H1 (cell line): ENCODE data around the gene LSM2. TPM values are rescaled to one million over a fixed set of nuclear protein-coding genes. Genes with fewer than 3 reads are reported as not detected.

Source experiments
- CHD7 ChIP-seq: fragments of 300-600 bp; sonication (generic); IDR thresholded peaks from 2 replicates; pipeline ENCODE4 v1.7.1; 2012; ENCODE audit warnings: low read length, moderate library complexity, mild to moderate bottlenecking, inconsistent platforms; ENCODE audit not compliant: insufficient replicate concordance
- RXRA ChIP-seq: IDR thresholded peaks from 2 replicates; pipeline ENCODE4 v1.6.1; 2011; ENCODE audit warnings: low read depth, mild to moderate bottlenecking, low read length, moderate library complexity; ENCODE audit not compliant: insufficient read depth
- SIN3A ChIP-seq, 2 experiments: IDR thresholded peaks in 1 of 2; conservative IDR thresholded peaks in 1 of 2; 2 replicates each; pipeline ENCODE4 v1.6.1; 2011 to 2012; ENCODE audit warnings: low read length in 2 of 2, improper control_type of control experiment in 1 of 2, low read depth in 1 of 2, mild to moderate bottlenecking in 1 of 2
- polyA plus RNA-seq, 7 experiments: library from polyadenylated mRNA; depleted of rRNA in 3 of 7; stranded (reverse) in 5 of 7; unstranded in 2 of 7; fragments of >200 nt in 5 of 7; fragments of 200-250 nt in 2 of 7; gene quantifications; 1 replicate in 5 of 7; 2 replicates in 1 of 7; 4 replicates in 1 of 7; pipeline versions ENCODE4 v1.2.1 to v1.2.3, GENCODE V29; 2011 to 2013; ENCODE audit warnings: missing spikeins in 2 of 7, mixed read lengths in 2 of 7
- total RNA-seq: library from RNA; stranded (reverse); fragmentation: NEBNext Ultra II Directional; extraction: Animal tissue kit (Norgen Biotek cat#: 25700); gene quantifications from 2 replicates; pipeline ENCODE4 v1.2.1, GENCODE V29; 2021

The LSM2 gene
- total and polyA plus RNA-seq, 2 of the 8 experiments (the other 6 are each of a cell fraction or from before 2014, with no cell fraction given): 127 to 168 TPM

- TF ChIP-seq CHD7: no peak
- TF ChIP-seq SIN3A (conservative IDR thresholded peaks at IDR 0.05 in 1 of 2, IDR thresholded peaks at IDR 0.05 in 1 of 2; ENCODE audit: low read depth in 1 of 2, low read length in 2 of 2): no peak
- TF ChIP-seq RXRA: no peak
These were observed 13.1 kb upstream of the LSM2 start (continued) for GRCh38 chr6:31819871-31820299.
